Activated CD4-positive, CD25-positive, alpha-beta regulatory T cell (primary cell): ENCODE measurements around the gene RRP9.
"Not testable (repeated sequence)": the region's sequence is repeated elsewhere in the genome, so short reads cannot be mapped to it uniquely, and the experiment has no call there.

Experiments used
- DNase-seq, 4 experiments: peaks; one replicate each; lab custom pipeline; 2025; lab: John Stamatoyannopoulos, UW

The RRP9 gene

GRCh38 chr3:51938780-51939425, 2.8 kb downstream of the RRP9 start:
- no peak for DNase-seq

DNA sequence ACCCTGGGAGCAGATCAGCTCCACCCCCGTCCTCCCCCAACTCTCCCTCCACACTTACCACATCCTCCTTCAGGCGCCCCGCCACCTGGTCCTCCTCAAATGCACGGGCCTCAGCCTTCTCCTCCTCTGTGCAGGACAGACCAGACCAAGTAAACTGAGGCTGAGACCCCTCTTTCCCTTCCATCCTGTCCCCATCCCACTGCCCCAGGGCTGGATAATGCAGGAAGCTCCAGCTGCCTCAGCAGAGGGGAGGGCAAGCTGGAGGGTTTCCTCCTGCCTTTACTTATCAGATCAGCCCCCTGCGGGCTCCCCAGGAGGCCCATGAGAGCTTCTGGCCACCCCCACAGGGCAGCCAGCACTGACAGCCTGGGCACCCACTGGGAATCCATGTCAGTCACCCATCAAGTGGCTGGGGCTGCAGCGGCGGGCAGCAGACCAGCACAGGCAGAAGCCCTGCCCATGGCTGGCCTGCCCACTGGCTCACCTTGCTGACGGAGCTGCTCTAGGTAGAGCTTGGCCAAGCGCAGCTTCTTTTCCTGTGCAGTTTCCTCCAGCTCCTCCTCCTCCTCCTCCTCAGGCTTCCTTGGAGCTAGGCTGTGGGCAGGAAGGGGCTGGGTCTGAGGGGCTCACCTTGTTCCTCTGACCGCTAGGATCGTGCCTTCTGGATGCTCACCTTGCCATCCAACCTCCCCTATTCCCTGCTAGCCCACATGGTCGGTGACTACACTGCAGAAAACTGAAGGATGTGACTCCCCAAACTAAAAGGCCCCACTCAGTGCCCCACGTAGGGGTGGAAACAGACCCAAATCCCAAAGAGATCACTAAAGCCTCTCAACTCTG, 3.9 kb downstream of the RRP9 start:
- no peak for DNase-seq

GRCh38 chr3:51937014-51937413, 4.7 kb downstream of the RRP9 start:
- DNase-seq = no peak

GRCh38 chr3:51935886-51936755, 5.6 kb downstream of the RRP9 start:
- no peak for DNase-seq

DNA sequence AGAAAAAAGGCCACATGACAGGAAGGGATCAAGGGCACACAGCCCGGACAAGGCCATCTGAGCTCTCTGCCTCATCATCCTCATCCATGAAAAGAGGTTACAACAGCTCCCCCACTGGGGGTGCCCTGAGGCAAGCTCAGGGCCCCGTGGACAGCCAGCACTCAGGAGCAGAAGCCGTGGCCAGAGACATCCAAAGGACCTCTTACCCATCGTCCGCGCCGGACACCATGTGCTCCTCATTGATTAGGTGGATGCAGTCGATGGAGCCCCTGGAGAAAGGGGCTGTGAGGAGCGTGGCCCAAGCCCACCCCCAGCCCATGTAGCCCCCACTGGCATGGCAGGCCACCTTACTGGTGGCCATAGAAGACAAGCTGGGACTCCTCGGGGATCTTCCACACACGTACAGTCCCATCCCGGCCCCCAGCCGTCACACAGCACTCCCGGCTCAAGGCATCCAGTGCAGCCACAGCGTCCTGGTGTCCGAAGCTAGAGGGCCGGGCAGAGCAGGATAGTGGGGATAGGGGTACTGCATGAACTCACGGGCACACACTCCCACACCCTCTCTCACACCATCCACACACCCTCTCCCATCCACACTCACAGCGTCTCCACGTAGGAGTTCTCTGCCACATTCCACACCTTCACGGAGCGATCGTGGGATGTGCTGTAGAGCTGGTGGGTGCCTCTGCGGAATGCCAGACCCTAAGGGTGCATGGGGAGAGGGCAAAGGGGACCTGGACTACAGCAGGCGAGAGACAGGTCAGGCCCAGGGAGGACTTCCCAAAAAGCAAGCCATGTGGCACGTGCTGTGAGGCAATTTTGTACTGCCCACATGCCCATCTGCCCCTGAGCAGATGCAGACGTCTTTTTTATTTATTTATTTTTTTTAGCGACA, 6.5 kb downstream of the RRP9 start:
- DNase-seq = no peak

- DNase-seq = no peak
Measured at GRCh38 chr3:51934139-51934850, 7.4 kb downstream of the RRP9 start.

DNA sequence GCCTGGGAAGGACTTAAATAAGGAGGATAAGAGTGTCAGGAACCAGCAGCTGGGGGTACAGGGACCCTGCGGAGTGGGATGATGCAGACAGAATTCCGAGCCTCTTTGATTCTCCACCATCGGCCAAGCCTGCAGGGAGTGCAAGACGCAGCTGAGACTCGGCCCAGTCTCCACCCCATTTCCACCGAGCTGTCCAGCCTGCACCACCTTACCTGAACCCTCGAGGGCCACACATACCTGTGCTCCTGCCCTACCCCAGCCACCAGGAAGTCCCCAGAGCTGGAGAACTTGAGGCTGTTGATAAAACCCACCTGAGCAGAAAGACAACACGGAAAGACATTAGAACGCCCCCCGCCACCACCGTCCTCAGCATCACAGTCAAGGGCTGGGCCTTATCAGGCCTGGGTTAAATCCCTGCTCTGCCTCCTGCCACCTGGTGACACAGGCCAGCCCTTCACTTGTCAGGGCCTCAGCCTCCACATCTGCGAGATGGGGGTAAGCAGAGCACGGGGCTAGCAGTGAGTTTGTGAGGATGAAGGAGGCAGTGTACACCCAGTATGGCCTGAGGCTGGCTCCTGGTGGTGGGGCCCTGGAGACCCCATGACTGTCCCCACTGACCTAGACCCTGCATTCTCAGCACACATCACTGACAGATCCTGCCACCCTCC, 8.1 kb downstream of the RRP9 start:
- no peak for DNase-seq

- DNase-seq = no peak
Measured at GRCh38 chr3:51932471-51933370, 9.0 kb downstream of the RRP9 start.

GRCh38 chr3:51931756-51932155, 9.9 kb downstream of the RRP9 start:
- no peak for DNase-seq

DNA sequence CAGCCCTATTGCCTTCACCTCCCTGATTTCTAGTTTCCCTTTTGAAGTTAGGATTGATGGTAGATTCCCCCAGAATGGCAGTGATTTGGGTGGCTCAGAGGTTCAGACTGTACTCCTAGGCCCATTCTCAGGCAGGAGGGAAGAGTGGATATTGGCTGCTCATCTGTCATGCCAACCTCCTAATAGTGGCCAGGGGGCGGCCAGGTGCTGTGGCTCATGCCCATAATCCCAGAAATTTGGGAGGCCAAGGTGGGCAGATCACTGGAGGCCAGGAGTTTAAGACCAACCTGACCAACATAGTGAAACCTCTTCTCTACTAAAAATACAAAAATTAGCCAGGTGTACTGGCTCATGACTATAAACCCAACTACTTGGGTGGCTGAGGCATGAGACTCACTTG, 11.3 kb downstream of the RRP9 start:
- no peak for DNase-seq

DNA sequence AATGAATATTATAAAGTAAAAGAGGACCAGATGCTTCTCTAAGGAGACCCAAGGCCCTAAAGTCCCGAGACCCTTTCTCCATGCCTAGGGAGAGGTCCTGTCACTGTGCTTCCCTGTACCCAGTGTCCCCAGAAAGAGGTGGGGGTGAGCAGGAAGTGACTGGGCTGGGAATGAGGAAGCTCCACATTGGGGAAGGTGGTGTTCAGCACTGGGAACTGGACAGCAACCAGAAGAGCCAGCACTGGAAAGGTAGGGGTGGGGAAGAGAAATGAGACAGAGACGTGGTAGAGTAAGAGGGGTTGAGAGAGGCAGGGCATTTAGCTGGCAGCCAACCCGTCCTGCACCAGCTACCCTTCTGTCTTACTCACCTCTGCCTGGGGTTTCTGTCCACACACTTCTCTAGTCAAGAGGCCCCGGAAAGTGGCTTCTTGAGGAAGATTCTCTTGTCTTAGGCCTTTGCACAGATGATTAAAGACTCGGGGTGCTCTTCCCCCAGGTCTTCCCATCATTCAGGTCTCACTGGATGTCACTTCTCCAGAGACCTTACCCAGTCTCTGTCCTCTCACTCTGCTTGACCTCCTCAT, 12.2 kb downstream of the RRP9 start:
- no peak for DNase-seq

DNA sequence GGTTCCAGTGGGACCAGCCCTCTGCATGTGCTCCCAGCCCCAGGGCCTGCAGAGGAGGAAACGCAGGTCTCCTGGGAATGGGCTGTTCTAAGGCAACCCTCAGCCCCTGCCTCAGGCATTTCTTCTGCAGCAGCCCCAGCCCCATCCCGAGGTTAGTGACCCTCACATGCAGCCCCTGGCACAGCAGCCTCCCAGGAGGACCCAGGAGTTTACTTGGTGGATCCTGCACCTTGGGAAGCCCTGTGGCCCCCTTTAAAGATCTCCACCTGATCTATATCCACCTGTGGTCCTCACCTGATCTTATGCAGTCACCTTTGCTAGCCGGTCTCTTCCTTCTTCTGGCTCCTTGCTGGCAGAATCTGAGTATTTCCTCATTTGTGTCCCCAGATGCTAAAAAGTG, 12.7 kb downstream of the RRP9 start:
- not testable (repeated sequence) for DNase-seq

DNA sequence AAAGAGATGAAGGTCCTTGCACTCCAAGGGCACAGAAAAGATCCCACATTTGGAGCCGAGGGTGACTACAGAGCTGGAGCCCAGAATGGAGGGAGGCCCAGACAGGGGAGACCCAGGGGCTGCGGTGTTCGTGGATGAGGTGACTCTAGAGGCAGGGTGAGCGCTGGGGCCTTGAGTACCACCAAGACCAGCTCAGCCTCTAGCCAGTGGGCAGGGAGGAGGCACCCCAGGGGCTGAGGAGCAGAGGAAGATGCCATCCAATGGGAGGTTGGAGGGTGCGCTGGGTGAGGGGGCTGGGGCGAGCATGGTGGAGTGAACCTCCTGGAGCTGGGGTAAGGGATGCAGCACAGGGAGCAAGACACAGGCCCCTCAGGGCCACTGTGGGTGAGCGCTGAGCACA, 13.3 kb downstream of the RRP9 start:
- no peak for DNase-seq

DNA sequence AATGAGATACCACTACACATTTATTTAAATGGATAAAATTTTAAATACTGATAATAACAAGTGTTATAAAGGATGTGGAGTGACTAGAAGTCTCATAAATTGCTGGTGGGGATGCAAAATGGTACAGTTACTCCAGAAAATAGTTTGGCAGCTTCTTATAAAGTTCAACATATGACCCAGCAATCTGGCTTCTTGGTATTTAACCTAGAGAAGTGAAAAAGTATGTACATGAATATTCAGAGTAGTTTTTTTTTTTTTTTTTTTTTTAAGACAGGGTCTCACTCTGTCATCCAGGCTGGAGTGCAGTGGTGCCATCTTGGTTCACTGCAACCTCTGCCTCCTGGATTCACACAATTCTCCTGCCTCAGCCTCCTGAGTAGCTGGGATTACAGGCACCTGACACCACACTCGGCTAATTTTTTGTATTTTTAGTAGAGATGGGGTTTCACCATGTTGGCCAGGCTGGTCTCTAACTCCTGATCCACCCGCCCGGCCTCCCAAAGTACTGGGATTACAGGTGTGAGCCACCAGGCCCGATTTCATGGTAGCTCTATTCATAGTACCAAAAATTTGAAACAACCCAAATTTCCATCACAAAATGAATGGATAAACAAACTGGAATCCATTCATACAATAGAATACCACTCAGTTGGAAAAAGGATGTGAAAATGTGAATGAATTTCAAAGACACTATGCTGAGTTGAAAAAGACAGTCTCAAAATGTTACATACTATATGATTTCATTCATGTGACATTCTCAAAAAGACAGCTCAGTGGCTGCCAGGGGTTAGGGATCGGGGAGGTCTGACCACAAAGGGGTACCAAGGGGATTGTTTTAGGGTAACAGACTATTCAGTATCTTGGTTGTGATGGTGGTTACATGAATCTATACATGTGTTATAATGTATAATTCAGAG, 14.4 kb downstream of the RRP9 start:
- DNase-seq = no peak

GRCh38 chr3:51921081-51921578, 20.6 kb downstream of the RRP9 start:
- no peak for DNase-seq

GRCh38 chr3:51916418-51916817, 25.3 kb downstream of the RRP9 start:
- DNase-seq = no peak

- DNase-seq = no peak
Measured at GRCh38 chr3:51908026-51908425, 33.7 kb downstream of the RRP9 start.
